Activated gamma-delta T cell (primary cell): ENCODE data around the gene ZNF718.
"Not testable (repeated sequence)": the region's sequence is repeated elsewhere in the genome, so short reads cannot be mapped to it uniquely, and the experiment has no call there.

ENCODE experiments used
- DNase-seq: peaks from one replicate; lab custom pipeline; 2025; lab: John Stamatoyannopoulos, UW
- total RNA-seq, 2 donors: gene quantifications; one replicate each; lab custom pipeline; 2026; lab: John Stamatoyannopoulos, UW

Gene ZNF718
- 13.4 to 18.4 reads per million in 2 donors for total RNA-seq

DNA sequence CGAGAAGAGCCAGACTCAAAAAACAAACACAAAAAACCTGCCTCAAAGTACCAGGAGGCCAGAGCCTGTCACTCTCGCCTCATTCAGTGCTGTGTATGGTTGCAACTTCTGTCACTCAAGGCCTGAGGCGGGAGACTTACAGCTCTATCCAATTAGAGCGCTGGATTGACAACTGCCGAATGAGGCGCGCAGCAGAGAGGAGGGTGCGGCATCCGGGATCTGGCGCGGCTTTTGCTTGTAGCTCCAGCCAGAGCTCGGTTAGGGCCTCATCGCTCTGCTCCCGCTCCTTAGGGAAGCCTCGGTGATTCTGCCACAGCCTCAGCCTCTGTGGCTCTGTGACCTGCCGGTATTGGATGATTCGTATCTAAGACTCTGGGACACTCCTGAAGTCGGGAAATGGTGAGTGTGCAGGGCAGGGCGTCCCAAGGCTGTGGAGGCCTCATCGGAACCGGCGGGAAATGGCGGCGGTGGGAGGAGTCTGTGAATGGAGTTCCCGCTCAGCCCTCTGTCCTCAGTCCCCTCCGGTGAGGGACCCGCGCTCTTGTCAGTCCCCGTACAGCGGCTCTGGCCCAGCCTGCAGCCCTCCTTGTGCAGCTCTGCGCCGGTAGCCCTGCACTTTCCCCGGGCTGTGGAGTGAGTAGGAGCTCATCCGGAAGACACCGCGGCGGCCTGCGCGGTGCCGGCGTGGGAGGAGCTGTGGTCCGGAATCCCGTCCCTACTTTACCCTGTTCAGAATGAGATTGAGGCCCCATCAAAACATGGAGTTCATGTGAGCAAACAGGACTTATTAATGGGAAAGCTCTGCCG, at the start of gene ZNF718:
Gene ZNF718, plus strand, starts transcription at position 227 of the 807 bp plus-strand sequence. Its CDS starts 170 bp downstream, at position 397.
- peak; percentile 56 for DNase-seq

DNA sequence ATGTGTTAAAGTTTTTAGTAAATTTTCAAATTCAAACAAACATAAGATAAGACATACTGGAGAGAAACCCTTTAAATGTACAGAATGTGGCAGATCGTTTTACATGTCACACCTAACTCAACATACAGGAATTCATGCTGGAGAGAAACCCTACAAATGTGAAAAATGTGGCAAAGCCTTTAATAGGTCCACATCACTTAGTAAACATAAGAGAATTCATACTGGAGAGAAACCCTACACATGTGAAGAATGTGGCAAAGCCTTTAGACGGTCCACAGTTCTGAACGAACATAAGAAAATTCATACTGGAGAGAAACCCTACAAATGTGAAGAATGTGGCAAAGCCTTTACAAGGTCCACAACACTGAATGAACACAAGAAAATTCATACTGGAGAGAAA, 38.4 kb upstream of the ZNF718 start:
- DNase-seq: no peak

DNA sequence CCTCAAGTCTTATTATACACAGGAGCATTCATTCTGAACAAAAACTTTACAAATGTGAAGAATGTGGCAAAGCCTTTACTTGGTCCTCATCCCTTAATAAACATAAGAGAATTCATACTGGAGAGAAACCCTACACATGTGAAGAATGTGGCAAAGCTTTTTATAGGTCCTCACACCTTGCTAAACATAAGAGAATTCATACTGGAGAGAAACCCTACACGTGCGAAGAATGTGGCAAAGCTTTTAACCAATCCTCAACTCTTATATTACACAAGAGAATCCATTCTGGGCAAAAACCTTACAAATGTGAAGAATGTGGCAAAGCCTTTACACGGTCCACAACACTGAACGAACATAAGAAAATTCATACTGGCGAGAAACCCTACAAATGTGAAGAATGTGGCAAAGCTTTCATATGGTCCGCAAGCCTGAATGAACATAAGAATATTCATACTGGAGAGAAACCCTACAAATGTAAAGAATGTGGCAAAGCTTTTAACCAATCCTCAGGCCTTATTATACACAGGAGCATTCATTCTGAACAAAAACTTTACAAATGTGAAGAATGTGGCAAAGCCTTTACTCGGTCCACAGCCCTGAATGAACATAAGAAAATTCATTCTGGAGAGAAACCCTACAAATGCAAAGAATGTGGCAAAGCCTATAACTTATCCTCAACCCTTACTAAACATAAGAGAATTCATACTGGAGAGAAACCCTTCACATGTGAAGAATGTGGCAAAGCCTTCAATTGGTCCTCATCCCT, 37.6 kb upstream of the ZNF718 start:
- DNase-seq: not testable (repeated sequence)

DNA sequence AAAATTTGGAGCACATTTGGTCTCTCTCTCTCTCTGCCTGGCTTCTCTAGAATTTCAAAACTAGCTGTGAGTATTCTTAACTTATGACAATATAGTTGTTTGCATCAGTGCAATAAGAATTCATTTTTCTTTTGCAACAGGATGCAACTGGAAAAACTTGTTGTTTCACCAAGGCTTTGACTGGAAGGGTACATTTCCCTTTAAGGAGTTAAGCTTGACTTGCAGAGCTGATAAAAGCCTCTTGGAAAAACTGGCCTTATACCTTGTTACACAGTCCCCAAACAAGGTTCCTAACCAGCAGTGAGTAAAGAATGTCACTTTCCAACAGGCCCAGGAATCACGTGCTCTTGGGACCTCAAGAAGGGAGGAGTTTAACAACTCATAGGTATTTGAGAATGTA, 25.9 kb upstream of the ZNF718 start:
- no peak for DNase-seq

DNA sequence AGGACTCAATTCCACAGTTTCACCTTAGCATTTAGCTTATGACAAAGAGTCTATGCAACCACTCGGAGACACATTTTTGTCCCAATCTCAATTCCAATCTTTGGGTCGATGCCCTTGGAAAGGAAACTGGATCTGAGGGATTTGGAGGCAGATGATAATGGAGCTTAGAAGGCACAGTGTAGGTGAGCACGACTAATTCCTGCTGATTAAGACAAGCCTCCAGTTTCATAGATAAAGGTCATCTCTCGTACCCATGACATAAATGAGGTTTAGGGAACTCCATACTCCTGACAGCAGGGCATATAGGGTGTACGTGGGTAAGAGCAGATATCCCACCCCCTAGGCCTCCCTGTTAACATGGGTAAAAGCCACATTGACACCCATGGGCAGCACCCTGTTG, 24.4 kb upstream of the ZNF718 start:
- no peak for DNase-seq

DNA sequence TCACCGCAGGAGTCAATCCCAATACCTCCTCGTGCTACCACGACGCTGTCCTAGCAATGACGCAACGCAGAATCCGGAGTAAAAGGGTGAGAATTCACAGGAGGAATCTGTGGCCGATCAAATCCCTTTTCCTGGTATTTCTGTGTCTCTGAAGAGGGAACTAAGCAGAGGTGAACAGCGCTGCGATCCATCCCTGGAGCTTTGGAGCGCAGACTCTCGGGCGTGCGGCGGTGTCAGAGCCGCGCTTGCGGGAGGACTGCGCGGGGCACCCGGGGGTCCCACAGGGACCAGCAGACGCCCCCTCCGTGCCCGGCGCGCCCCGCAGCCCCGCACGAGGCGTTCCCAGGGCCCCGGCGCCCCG, 17.2 kb upstream of the ZNF718 start:
- DNase-seq: no peak

DNA sequence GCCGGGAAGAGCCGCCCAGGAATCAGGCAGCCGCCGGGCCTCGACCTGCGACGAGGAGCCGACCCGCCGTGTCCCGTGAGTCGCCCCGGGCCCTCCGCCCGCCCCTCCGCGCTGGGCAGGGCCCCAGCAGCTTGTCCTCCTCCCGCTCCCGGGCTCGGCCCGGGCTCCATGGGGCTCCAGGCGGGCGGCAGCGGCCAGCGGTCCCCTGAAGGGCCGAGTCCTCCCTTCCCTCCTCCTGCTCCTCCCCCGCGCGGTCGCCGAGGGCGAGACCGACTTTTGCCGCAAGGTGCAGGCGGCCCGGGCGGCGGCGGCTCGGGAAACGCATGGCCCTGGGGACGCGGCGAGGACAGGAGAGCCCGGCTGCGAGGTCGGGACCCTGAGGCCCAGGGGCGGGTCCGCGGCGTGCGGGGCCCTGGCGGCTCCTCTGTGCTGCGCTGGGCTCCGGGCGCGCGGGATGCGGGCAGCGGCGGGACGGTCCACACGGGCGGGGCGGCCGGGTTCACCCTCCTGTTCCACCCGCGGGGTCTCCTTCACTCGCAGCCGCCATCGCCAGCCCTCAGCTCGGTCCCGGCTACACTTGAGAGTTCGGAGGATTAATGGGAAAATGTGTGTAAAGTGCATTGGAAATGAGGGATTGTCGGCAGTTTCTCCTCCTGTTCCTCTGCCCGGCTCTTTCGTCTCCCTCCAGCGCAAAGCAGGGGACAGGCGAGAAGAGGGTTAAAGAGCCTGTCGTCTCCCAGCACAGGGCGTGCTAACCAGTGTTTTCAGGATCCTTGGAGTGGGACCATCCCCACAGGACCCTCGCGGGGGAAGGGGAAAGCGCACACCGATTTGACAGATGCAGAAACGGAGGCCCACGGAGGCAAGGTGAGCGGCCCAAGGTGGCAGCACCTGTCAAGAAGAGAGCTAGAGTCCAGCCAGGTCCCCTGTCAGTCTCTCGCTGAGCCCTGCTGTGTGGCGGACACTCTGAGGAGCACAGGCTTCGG, 16.6 kb upstream of the ZNF718 start:
- DNase-seq: no peak

DNA sequence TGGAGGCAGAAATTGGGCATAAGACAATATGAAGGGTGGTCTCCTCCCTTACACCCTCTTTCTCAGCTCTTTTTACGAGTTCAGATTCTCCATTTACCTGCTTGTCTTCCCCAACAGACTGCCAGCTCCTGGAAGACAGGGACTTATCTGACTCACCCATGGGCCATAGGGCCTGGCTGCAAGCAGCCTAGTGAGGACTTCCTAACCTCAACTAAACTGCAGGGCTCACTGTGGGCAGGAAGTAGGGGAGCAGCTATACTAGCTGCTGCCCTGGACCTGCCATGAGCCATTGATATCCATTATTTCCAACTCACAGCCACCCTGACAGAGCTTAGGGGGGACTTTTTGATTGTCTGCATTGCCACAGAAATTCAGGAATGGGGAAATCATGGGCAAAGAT, 11.5 kb upstream of the ZNF718 start:
- no peak for DNase-seq

DNA sequence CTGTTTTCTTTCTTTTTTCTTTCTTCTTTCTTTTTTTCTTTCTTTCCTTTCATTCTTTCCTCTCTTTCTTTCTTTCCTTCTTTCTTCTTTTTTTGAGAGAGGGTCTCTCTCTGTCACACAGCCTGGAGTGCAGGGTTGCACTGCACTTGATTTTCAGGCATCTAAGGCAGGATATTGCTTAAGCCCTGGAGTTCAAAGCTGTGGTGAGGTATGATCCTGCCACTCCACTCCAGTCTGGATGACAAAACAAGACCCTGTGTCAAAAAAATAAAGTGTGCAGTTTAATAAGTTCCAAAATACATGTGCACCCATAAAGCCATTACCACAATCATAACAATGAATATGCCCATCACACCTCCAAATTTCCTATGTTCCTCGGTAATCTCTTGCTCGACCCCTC, 10.6 kb upstream of the ZNF718 start:
- no peak for DNase-seq

DNA sequence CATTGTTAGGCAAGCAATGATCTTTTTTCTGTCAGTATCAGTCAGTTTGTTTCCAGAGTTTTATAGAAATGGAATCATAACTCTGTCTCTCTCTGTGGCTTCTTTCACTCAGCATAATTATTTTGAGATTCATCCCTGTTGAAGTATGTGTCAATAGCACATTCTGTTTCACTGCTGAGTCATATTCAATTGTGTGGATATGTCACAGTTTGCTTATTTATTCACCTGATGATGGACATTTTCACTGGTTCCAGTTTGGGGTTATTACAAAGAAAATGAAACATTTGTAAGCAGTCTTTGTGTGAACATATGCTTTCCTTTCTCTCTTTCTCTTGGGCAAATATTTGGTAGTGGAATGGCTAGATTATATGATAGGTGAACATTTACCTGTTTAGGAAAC, 10.2 kb upstream of the ZNF718 start:
- DNase-seq: no peak

DNA sequence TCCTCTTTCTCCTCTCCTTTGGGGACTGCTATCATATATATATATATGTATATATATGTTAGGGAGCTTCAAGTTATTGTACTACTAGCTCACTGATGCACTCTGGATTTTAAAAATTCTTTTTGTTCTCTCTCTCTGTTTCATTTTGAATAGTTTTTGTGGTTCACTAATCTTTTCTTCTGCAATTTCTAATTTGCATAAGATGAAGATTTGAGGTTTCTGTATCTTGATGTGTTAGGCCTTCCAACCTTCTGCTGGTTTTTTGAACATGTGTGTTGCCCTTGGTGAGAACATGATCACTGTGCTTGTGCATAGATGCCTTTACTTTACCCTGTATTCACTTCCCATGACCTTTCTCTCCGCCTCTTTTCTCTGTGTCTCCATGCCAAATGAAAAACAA, 7.8 kb upstream of the ZNF718 start:
- no peak for DNase-seq

DNA sequence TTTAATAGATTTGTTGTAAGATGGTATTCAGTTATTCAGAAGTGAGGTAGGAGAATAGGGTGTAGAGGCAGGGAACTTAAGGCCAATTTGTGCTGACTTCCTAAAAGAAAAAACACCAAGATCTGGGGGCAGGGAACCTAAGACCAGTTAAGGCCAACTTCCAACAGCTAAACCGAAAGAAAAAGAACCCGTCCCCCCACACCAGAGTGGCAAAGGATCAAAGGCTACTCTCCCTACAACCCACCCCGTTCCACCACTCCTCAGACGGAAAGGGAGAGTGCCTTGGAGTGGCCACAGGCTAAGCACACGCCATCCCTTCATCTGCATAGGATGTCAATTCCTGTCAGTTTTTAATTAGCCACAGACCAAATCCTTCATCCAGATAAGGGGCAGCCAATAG, 3.7 kb upstream of the ZNF718 start:
- no peak for DNase-seq

DNA sequence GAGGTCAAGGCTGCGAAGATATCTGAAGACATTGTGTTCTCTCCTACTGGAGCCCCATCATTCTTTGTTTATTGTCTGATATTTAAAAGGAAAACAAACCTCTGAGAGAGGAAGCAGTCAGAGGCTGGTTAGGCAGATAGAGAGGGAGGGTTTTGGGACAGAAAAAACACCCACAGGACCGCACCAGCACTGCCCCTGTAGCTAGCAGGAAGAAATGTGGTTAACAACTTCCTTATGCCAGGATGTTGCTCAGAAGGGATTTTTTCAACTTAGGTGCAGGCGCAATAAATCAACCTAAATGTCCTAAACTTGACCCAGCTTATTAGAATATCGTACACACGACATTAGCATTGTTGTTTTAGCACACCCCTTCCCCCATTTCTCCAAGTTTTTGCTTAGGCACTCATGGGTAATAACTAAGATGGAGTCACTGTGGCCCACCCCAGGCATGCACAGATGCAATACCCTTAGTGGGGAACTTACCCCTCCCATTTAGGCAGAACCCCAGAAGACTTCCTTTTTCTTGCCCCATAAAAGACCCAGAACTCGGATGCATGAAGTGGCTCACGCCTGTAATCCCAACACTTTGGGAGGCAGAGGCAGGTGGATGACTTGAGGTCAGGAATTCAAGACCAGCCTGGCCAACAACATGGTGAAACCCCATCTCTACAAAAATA, 2.8 kb upstream of the ZNF718 start:
- no peak for DNase-seq

DNA sequence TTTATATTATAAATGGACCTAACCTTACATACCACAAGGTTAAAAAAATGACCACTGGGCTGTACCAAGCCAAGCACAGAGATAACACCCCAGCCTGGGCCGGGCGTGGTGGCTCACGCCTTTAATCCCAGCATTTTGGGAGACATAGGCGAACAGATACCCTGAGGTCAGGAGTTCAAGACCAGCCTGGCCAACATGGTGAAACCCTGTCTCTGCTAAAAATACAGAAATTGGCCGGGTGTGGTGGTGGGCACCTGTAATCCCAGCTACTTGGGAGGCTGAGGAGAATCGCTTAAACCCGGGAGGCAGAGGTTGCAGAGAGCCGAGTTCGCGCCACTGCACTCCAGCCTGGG, 403 bp upstream of the ZNF718 start:
- DNase-seq: not testable (repeated sequence)

DNA sequence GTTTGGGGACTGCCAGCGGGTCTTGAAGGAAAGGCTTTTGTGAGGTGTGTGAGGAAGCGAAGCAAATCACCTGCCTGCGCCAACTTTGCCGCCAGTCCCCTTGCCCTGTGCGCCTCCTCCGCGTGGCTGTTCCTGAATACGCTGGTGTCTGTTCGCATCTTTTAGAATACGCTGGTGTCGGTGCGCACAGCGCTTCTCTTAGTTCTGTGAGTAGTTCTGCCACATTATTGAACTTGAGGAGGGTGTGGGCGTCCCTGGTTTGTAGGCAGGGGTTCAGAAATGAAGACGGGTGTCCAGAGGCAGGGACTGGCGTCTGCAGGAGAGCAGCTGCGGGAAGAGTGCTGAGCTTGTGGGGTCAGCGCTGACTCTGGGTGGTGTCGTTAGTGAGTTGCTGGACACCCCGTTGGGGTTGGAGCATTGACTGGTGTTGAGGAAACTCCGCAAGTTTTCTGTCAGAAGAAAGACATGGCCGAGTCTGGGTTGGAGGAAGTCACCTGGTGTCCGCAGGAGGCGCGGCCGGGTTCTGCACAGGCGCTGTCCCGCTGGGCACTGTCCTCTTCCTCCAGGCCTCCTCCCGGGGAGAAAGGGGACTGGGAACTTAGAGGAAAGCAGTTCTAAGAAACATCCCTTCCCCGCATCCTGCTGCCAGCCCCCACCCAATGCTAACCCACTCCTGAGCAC, 930 bp downstream of the ZNF718 start:
- DNase-seq: no peak

DNA sequence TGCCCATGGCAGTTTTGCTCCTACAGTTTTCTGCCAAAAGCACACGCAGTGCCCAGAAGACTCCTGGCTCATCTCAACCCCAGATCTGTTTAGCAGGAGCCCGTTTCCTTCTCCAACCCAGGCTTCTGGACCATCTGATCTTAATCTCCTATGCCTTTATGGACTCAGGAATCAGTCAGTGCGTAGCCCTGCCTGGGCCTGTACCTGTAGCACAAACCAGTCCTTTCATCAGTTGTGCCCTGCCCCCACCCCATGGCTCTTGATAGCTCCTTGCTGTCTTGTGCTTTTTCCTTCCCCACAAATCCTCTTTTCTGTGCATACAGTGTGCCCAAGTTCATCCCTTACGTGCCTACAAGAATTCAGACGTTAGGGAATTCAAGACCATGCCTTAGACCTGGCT, 1.5 kb downstream of the ZNF718 start:
- no peak for DNase-seq

DNA sequence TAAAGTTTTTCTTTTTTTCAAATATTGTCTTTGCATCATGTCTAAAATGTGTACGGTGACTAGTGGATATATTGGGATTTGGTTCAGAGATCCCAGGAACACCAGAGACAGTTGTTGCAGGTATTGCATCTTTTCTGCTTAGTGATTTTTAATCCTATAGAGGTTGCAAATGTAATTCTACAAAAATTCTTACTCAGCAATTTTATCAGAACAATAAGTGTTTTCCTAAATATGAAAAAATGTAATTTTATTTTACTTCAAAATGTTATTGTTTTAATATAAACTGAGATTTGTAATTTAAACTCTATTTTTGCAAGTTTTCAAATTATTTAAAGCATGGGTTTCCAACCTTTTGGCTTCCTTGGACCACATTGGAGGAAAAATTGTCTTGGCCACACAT, 8.2 kb downstream of the ZNF718 start:
- DNase-seq: no peak

DNA sequence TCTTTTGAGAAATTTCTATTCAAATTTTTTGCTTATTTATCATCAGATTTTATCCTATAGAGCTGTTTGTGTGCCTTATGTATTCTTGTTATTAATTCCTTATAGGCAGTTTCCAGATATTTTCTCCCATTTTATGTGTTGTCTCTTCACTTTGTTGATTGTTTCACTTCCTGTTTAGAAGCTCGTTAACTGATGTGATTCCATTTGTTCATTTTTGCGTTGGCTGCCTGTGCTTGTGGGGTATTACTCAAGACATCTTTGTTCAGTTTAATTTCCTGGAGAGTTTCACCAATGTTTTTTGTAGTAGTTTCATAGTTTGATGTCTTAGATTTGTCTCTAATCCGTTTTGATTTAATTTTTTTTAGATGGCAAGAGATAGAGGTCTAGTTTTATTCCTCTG, 14.6 kb downstream of the ZNF718 start:
- no peak for DNase-seq

DNA sequence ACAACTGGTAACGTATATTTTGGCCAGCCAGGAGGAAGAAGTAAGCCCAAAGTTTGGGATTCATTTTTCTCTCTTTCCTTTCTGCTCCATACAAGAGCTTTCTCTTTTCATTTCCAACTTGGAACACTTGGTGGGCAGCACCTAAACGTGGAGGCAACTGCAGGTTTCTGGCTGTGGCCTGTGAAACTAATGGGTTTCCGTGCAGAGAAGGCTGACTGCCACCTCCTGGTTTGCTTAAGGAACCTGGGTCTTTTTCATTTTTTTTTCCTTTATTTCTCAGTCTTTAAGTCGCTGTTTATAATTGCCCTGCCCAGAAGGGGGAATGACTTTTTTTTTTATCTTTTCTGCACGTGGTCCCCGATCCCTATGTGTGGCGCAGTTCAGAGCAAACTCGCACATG, 15.4 kb downstream of the ZNF718 start:
- no peak for DNase-seq

DNA sequence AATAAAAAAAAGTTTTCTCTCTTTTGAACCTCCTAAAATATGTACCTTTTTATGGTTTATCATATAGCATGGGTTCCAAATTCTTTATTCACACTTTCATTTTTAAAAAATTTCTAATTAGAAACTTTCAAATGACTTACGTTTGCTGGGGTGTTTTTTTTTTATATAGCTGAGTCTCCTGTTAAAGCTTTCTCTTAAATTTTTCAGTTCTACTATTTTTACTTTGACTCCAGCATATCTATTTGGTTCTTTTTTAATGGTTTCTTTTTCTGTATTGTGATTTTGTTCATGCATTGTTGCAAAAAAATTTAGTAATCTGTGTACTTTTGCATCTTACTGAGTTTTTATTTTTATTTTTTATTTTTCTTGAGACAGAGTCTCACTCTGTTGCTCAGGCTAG, 22.3 kb downstream of the ZNF718 start:
- DNase-seq: no peak

DNA sequence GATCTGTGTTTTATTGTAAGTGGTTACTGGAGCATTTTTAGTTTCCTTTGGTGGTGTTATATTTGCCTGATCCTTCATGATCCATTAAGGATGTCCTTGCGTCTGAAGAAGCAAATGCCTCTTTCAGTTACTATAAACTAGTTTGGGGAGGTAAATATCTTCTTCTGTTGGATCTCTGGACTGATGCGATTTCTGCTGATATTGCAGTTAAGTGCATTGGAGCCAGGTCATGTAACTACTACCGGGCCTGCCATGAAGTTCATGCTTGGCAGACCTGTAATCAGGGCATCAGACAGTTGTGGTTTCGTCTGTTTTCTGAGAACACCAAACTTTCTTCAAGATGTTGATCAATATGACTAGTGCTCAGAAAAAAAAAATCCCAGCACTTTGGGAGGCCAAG, 22.9 kb downstream of the ZNF718 start:
- no peak for DNase-seq
